Myocyte (in vitro differentiated cells): Measurements from ENCODE around the gene MACROD2. TPM values are rescaled to one million over a fixed set of nuclear protein-coding genes. Genes with fewer than 3 reads are reported as not detected.

Experiments used
- DNase-seq: peaks from one replicate; pipeline ENCODE4 v3.0.0-alpha.2; 2012; ENCODE audit warnings: low read depth
- total RNA-seq: library from RNA; depleted of rRNA; stranded (reverse); fragments of >200 nt; gene quantifications from 2 replicates; pipeline ENCODE4 v1.2.3, GENCODE V29; 2014

Gene MACROD2
- total RNA-seq, 1 donor from 2014 or later = 5.3 TPM

- DNase-seq = no peak
These were observed 1635.0 kb downstream of the MACROD2 start for GRCh38 chr20:15630360-15630759.

- DNase-seq = no peak
These were observed 1637.4 kb downstream of the MACROD2 start for GRCh38 chr20:15632680-15633079.

- no peak for DNase-seq
These were observed 1638.8 kb downstream of the MACROD2 start for GRCh38 chr20:15634102-15634501.

- DNase-seq = no peak
These were observed 1642.2 kb downstream of the MACROD2 start for GRCh38 chr20:15637546-15637945.

GRCh38 chr20:15637950-15638754 is 1642.8 kb downstream of the MACROD2 start:
- peak; percentile 3 for DNase-seq

GRCh38 chr20:15638816-15639215 is 1643.5 kb downstream of the MACROD2 start:
- DNase-seq = no peak

- no peak for DNase-seq
These were observed 1644.5 kb downstream of the MACROD2 start for GRCh38 chr20:15639839-15640238.

- DNase-seq = no peak
These were observed 1646.8 kb downstream of the MACROD2 start for GRCh38 chr20:15642109-15642508.

GRCh38 chr20:15642676-15643075 is 1647.4 kb downstream of the MACROD2 start:
- peak; percentile 7 for DNase-seq

GRCh38 chr20:15643713-15644112 is 1648.4 kb downstream of the MACROD2 start:
- peak; percentile 10 for DNase-seq

- DNase-seq = no peak
These were observed 1650.5 kb downstream of the MACROD2 start for GRCh38 chr20:15645816-15646215.

- no peak for DNase-seq
These were observed 1658.3 kb downstream of the MACROD2 start for GRCh38 chr20:15653396-15654207.

GRCh38 chr20:15654208-15654649 is 1658.9 kb downstream of the MACROD2 start:
- DNase-seq = peak; percentile 48

- DNase-seq = no peak
These were observed 1660.1 kb downstream of the MACROD2 start for GRCh38 chr20:15655295-15655874.

- DNase-seq = no peak
These were observed 1660.8 kb downstream of the MACROD2 start for GRCh38 chr20:15656124-15656523.

- no peak for DNase-seq
These were observed 1663.0 kb downstream of the MACROD2 start for GRCh38 chr20:15658295-15658694.

- peak; percentile 75 for DNase-seq
These were observed 1677.9 kb downstream of the MACROD2 start for GRCh38 chr20:15673206-15673605.

GRCh38 chr20:15674253-15675060 is 1679.1 kb downstream of the MACROD2 start:
- DNase-seq = no peak

- DNase-seq = no peak
These were observed 1679.8 kb downstream of the MACROD2 start for GRCh38 chr20:15675061-15675514.

- DNase-seq = no peak
These were observed 1680.6 kb downstream of the MACROD2 start for GRCh38 chr20:15675813-15676484.
